Eye (tissue), 1 donor: Measurements from ENCODE around the gene MAP4.
"Not testable (repeated sequence)": the region's sequence is repeated elsewhere in the genome, so short reads cannot be mapped to it uniquely, and the experiment has no call there.

Experiments
- DNase-seq: peaks from one replicate; pipeline ENCODE4 v3.0.0-alpha.2; 2015

The MAP4 gene

DNA sequence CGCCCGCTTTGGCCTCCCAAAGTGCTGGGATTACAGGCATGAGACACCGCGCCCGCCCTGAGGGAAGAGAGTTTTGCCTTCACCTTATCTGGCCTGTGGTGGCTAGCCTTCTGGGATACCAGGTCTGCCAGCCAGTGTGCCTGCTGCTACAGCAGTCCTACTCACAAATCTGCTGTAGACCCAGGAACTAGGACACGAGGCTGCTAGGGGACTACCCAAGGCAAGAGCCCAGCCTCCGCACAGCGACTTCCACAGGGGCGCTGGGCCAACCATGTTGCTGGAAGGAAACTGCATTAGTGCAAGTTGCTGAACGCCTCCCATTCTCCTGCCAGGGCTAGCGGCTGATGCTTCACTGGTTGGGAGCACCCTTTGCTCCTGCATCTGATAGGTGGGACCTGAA lies 159.5 kb downstream of the MAP4 start:
- no peak for DNase-seq

DNA sequence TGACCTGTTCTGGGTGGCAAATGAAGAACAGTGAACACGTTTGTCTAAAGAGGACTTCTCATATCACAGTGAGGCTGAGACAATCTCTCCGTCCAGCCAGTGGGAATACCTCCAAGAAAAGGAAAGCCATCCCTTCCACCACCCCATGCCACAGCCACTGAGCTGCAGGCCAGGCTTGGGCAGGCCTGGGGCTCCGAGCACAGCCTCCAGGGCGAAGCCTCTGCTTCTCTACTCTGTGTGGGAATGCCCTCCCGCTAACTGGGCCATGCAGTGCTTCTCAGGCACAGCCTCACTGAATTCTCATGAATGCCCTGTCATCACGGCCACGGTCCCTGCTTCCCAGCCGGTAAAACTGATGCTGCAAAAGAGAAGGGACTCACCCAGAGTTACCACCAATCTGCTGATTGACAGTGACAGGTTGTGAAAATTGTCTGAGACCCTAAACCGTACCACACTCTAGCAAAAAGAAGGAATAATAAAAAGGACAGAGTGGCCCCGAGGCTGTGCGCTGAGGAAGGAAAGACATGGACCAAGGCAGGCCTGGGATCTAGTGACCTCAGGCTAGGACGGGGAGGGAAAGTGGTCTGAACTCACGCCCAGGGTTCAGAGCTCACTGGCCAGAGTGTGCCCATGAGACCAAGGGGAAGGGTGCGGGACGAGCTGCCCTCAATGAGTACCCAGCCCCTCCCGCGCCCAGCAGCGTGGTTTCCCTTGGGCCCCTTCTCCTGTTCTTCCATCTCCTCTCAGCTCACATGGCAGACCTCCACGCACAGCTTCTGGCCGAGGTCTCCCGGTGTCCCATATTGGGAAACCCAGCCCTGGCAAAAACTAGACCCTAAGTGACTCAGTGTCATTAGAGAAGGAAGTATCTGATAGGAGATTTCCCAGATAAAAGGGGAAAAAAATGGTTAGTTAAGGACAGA lies 160.5 kb downstream of the MAP4 start:
- DNase-seq: no peak

DNA sequence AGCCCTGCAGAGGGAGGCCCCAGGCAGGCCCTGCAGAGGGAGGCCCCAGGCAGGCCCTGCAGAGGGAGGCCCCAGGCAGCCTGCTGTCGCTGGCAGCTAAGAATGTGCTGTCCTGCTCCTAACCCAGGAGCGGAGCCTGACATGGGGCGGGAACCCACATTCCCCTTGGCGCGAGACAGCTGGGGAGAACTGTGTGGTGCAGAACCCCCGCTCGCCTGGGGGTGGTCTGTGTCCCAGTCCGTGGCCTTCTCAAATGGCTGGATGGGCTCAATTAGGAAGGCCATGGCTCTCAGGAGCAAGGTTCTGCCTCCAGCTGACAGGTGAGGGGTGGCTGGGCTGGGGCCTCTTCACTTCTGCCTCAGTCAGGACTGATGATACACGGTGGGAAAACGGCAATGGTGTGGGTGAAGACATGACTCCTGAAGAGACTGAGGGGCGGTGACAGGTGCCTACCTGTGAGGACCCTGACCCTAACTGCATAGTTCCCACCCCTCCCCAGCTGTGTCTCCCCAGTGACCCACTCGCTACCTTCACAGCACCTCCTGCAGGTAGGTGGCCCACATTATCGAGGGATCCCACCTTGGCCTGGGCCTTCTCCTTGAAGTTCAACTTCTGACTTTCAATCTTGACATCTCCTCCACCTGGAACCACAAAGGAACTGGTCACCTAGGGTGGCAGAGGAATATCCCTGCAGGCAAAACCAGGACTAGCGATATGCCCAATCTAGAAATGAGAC lies 161.3 kb downstream of the MAP4 start:
- DNase-seq: no peak

DNA sequence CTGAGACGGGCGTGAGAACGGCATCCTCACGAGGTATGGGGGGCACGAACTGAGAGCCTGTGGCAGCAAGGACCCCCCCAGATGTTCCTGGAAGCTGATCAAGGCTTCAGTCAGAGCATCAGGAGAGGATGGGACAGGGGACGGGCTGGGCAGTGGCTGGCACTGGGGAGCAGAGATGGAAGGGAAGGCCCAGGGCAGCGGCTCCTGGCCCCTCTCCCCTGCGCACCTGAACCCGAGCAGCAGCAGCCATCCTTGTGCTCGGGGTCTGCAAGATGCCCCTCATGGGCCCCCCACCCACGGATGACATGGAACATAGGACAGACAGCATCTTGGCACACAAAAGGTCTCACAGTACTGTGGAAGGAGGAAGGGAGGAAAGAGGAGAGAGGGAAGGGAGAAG lies 161.9 kb downstream of the MAP4 start:
- DNase-seq: no peak

DNA sequence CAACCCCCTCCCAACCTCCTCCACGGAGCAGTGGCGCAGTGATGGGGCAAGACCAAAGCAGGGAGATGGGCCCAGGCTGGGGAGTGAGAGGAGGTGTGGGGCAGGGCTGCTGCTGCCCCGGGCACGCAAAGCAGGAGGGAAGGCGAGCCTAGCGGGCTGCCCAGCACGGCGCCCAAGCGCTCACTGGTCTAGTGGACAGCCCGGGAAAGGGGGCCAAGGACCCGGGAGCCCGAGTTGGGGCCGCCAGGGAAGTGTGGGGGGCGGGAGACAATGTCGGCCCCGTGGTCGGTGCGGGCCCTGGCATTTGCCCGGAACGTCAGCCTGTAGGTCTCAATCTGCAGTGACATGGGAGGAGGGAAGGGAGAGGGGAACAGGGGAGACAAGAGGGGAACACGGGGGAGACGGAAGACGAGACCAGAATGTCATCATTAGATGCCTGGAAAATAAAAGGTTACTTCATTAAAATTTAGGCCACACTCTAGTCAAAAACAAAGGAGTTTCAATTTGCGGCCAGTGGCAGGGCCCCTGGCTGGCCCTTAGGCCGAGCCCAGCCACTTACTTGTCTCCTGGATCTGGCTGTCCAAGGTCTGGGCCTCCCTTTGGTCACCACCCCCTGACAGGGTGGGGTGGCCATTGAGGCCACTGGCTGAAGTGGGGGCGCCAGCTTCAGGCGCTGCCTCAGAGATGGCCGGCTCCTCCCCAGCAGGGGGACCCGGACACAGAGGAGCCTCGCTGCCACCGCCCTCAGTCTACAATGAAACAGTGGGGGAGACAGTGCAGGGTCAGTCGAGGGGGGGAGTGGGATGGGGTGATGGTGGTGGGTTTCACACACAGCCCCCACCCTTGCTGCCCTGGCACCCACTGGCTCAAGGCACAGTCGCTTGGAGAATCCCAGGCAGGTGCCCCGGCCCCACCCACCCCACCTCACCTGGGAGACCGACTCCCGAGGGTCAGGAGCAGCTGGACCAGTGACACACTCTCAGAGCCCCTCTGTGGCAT lies 163.3 kb downstream of the MAP4 start:
- DNase-seq: no peak

DNA sequence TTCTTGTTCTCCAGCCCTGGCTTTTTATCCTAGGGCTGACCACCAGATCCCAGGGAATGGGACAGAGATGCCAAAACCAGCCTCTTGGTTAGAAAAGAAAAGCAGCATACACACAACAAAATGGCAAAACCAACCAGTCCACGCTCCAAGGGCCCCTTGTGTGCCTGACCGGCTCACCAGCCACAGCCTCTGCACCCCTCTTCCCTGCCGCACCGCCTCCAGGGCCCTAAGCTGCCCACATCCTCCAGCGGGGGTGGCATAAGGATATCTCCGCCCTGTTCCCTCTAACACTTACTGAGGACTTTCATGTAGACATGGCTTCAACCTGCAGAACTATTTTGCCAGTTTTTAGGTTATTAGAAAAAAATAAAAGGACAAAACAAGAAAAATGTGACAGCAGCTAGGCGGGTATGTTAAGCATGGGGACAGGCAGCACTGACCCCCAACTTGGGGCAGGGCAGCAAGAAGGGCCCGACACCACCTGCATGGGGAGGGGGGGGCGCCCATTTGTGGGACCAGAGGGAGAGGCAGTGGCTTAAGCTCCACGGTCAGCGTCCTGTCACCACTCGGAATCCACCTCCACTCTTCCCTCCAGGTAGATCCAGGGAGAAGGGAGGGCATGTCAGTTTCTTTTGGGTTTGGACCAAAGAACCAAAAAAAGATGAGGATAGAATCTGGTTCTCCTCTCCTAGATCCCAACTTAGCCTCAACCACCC lies 164.2 kb downstream of the MAP4 start:
- no peak for DNase-seq

DNA sequence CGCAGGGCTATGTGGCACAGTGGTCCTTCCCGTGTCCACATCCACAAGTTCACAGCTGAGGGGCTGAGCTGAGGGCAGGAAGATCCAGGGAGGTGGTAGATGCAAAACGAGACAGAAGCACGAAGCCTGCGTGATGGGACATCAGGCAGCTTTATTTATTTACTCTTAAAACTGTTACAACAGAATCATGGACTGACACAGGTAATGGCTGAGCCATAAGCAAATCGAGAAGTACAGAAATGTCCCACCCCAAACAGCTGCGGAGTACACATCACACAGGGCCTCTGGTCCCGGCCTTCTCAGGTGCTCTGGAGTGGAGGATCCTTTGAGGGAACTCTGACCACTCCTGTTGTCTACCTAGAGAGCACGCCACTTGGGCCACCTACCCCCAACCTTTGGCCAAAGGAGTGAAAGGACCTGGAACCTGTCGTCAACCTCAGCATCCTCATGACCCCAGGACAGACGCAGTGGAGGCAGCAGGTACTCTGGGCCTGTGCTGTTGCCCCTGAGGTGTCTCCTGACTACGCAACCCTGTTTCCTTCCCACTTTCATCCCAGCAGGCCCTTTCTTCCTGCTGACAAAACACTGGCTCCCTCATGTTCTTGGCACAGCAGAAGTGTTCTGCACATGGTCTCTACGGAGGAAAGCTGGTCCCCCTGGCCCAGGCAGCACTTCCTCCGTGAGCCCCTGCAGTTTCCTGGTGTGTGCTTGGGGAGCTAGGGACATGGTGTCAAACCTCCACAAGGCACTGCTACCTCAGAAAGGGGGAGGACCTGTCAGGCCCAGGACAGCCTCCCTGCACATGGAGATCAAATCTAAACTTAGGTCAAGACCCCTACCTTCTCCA lies 165.4 kb downstream of the MAP4 start:
- no peak for DNase-seq

DNA sequence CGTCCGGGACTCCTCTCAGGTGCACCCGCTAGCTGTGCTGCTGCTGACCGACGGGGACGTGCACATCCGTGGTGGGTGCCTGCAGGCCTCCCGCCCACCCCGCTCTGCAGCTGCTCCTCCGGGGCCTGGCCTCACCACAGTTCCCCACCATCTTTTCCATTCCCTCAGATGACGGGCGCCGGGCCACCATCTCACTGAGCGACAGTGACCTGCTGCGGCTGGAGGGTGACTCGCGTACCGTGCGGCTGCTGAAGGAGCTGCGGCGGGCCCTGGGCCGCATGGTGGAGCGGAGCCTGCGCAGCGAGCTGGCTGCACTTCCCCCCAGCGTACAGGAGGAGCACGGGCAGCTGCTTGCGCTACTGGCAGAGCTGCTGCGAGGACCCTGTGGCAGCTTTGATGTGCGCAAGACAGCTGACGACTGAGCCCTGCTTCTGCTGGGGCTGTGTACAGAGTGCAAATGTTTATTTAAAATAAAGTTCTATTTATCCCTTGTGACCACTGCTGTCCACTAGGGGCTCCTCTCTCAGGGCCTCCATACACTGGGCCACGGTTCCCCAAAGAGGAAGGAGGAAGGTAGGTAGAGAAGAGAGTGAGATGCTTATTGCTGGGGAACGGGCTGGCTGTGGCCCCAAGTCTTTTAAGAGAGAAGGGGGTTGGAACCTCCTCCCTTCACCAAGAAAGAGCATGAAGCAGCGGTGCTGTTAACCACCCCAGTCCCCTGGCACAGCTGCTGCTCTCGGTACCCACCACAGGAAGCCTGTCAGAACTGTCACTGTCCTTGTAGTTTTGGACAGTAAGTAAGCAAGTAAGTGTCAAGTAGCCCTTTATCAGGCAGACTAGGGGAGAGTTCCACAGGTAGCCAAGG lies 166.3 kb downstream of the MAP4 start:
- no peak for DNase-seq

DNA sequence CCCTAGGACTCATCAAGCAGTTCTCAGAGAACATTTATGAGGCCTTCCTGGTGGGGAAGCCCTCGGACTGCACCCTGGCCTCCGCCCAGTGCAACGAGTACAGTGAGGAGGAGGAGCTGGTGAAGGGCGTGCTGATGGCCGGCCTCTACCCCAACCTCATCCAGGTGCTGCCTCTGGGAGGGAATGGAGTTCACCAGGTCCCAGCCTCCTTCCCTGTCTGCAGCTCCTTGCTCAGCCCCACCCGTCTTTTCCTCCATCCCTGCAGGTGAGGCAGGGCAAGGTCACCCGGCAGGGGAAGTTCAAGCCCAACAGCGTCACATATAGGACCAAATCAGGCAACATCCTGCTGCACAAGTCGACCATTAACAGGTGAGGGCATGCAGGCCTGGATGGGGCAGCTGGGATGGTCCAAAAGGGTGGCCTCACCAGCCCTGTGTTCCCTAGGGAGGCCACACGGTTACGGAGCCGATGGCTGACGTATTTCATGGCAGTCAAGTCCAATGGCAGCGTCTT lies 167.0 kb downstream of the MAP4 start:
- DNase-seq: no peak

DNA sequence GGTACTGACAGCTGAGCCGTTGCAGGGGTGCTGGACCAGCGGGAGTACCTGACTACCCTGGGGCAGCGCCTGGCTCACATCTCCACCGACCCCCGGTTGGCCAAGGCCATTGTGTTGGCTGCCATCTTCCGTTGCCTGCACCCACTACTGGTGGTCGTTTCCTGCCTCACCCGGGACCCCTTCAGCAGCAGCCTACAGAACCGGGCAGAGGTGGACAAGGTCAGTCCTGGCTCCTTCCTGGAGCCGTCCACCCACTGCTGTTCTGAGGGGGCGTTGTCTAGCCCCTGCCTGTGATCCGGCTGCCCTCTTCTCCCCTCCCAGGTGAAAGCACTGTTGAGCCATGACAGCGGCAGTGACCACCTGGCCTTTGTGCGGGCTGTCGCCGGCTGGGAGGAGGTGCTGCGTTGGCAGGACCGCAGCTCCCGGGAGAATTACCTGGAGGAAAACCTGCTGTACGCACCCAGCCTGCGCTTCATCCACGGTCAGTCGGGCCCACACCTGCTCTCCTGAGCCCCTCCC lies 167.6 kb downstream of the MAP4 start:
- DNase-seq: no peak

DNA sequence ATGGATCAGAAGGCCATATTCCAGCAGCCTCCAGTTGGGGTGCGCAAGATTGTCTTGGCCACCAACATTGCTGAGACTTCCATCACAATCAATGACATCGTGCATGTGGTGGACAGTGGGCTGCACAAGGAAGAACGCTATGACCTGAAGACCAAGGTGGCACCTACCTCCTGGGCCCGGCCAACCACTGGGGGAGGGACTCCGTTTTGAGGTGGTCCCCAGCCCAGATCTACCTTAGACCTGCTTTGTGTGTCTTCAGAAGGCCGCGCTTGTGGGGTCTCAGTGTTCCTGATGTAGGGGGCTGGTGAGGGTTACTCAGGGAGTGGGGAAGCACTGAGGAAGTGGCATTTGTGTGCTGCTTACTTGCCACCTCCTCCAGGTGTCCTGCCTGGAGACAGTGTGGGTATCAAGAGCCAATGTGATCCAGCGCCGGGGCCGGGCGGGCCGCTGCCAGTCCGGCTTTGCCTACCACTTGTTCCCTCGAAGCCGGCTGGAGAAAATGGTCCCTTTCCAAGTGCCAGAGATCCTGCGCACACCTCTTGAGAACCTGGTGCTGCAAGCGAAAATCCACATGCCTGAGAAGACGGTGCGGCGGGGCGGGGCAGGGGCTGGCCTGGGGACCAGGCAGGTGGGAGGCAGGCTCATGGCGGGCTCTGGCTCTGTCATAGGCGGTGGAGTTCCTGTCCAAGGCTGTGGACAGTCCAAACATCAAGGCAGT lies 168.3 kb downstream of the MAP4 start:
- DNase-seq: no peak

DNA sequence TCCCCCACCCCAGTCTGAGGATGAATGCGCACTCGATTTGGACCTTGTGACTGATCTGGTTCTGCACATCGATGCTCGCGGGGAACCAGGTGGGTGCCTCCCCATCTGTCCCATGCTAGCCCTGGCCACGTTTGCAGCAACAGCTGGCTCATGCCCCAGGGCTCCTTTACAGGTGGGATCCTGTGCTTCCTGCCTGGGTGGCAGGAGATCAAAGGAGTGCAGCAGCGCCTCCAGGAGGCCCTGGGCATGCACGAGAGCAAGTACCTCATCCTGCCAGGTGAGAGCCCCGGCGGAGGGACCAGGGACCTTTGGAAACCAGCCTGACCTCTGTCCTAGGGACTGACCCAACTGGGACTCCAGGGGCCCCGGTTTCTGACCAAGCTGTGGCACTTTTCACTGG lies 169.0 kb downstream of the MAP4 start:
- DNase-seq: no peak

DNA sequence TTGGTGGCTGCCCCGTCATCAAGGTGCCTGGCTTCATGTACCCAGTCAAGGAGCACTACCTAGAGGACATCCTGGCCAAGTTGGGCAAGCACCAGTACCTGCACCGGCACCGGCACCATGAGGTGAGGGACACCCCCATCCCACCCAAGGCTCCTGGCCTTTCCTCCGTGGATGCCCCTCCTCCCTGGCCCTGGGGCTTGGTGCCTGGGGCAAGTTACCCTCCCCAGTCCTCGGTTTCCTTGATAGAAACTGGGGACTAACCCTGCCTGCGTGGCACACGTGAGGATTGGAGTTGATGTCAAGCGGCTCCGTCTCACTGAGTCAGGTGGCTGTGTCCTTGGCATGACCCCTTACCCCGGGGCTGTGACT lies 169.4 kb downstream of the MAP4 start:
- no peak for DNase-seq

DNA sequence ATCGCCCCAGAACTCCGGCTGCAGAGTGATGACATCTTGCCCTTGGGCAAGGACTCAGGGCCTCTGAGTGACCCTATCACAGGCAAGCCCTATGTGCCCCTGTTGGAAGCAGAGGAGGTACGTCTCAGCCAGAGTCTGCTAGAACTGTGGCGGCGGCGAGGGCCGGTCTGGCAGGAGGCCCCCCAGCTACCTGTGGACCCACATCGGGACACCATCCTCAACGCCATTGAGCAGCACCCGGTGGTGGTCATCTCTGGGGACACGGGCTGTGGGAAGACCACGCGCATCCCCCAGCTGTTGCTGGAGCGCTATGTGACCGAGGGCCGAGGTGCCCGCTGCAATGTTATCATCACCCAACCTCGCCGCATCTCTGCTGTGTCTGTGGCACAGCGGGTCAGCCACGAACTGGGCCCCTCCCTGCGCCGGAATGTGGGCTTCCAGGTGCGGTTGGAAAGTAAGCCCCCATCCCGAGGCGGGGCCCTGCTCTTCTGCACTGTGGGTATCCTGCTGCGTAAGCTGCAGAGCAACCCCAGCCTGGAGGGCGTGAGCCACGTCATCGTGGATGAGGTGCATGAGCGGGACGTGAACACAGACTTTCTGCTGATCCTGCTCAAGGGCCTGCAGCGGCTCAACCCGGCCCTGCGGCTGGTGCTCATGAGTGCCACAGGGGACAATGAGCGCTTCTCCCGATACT lies 169.9 kb downstream of the MAP4 start:
- DNase-seq: no peak

DNA sequence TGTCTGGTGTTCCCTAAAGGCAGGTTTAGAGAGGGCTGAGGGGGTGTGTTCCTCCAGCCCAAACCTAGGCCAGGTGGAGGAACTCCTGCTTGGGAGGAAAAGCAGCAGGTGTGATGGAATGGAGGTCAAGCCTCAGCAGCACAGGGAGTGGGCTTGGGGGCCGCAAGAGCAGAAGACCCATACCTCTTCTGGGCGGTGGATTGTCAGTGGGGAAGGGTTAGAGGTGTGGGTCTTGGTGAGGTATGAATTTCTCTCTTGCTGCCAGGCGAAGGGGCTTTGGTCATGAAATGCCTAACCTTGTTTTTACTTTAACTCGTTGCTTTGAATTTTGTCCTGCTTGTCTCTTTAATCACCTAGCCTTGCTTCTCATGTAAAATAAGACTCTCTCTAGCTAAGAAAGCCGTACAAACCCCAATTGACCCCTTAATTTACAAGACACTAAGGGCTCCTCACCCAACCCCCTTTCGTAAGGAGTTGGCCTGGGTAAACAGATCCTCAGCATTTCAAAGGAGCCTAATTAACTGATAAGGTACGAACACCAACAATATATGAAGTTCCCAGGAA lies 174.3 kb downstream of the MAP4 start:
- DNase-seq: no peak

DNA sequence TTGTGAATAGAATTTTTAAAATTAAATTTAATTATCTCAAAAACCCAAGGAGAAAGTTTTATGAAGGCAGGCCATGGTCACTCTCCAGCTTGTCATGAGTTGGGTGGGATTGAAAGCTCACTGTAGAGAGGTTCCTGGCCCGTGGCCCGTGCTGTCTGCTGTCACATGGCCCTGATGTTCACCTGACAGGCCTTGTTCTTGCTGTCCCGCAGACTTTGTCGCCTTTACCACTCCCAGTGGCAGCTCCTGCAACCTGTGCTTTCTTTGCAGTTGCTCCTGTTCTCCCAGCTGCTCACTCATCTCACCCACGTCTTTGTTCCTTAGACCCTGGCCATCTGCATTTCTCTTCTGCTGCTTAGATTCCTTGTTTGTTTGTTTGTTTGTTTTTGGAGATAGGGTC lies 177.7 kb downstream of the MAP4 start:
- DNase-seq: no peak

DNA sequence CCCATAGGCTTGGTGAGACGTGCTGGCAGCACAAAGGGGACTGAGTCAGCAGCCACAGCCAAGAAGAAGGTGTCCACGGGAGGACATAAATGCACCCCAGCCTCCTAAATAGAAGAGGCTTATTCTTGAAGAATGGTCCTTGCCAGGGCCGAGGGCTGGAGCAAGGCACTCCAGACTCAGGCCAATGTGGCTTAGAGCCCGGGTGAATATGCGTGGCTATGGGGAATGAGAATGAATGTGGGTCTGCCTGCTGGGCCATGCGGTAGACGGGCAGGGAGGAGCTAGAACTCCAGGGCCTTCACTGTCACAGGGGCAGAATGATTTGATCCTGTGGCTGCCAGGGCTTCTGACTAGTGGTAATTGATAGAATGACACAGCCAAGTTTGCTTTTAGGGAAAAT lies 179.2 kb downstream of the MAP4 start:
- DNase-seq: no peak

DNA sequence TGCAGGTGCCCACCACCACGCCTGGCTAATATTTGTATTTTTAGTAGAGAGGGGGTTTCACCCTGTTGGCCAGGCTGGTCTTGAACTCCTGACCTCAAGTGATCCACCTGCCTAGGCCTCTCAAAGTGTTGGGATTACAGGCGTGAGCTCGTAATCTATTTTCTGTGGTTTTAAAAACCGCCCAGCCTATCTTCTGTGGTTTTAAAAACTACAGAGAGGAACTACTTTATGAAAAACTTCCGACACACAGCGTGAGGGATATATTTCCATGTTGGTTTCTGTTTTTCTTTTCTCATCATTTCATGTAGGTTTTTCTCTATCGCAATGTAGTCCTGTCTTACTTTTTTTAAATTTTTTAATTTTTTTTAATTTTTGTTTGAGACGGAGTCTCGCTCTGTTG lies 186.7 kb downstream of the MAP4 start:
- DNase-seq: not testable (repeated sequence)
